HUES6 (cell line): ENCODE data around the gene VMO1.

Experiments
- H3K27ac ChIP-seq: 2 replicates; pipeline ENCODE4 v1.7.0; 2013; ENCODE audit warnings: low read depth, mild to moderate bottlenecking, low read length, inconsistent platforms
- H3K27me3 ChIP-seq: 2 replicates; pipeline ENCODE4 v1.6.1; 2013; ENCODE audit warnings: low read length; ENCODE audit not compliant: control insufficient read depth, insufficient read depth
- H3K36me3 ChIP-seq: 2 replicates; pipeline ENCODE4 v1.6.1; 2013; ENCODE audit warnings: low read length; ENCODE audit not compliant: control insufficient read depth, insufficient read depth
- H3K4me1 ChIP-seq: 2 replicates; pipeline ENCODE4 v1.6.1; 2013; ENCODE audit warnings: low read length; ENCODE audit not compliant: control insufficient read depth, insufficient read depth
- H3K4me3 ChIP-seq: 2 replicates; pipeline ENCODE4 v1.5.1; 2013; ENCODE audit warnings: low read depth, low read length
- H3K9ac ChIP-seq: one replicate; pipeline ENCODE4 v1.6.1; 2013; ENCODE audit warnings: mild to moderate bottlenecking, low read length
- H3K9me3 ChIP-seq: 2 replicates; pipeline ENCODE4 v1.6.1; 2013; ENCODE audit warnings: low read depth, low read length; ENCODE audit not compliant: control insufficient read depth, insufficient read depth

VMO1 gene

DNA sequence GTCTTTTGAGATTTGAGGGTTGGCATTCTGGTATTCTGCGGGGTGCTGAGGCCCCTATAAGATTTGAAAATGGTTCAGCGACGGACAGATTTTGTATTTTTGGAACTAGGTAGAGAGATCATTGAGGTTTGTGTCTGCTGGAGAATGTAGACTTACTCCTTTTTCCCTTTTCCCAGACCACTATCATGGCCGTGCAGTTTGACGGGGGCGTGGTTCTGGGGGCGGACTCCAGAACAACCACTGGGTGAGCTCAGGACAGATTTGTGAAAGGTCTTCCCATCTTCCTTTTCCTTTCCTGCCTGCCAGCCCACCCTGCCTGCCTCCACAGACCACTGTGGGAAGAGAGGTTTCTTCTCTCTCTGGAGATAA lies 10.4 kb upstream of the VMO1 start:
- Histone ChIP-seq H3K36me3 (peaks cover 20% of the 10 kb centered on the region), H3K4me1 (no peaks in the 10 kb centered on the region), H3K9me3 (no peaks in the 10 kb centered on the region), H3K27ac (peak overlapping the region; percentile 69), H3K4me3 (peak overlapping the region; percentile 96), H3K9ac (peak overlapping the region; percentile 95), H3K27me3 (0 out of 2 replicates have a peak, but pooled peaks cover 3% of the 10 kb centered on the region)

DNA sequence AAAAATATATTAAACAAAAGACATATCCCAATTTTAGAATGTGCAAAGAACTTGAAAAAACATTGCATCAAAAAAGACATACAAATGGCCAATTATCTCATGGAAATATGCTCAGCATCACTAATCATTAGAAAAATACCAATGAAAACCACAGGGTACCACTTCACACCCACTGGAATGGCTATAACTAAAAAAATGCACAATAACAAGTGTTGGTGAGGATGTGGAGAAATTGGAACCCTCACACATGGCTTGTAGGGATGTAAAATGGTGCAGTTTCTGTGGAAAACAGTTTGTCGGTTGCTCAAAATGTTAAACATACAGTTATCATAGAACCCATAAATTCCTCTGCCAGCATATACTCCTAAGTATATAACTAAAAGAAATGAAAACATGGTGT lies 9.0 kb upstream of the VMO1 start:
- H3K36me3 ChIP-seq, result peaks cover 20% of the 10 kb centered on the region
- H3K4me3 ChIP-seq, result no peak overlapping the region
- H3K9ac ChIP-seq, result no peak overlapping the region
- no peak overlapping the region for H3K27ac ChIP-seq
- no peaks in the 10 kb centered on the region for H3K4me1 ChIP-seq
- H3K9me3 ChIP-seq, result no peaks in the 10 kb centered on the region
- H3K27me3 ChIP-seq, result peaks cover 16% of the 10 kb centered on the region

DNA sequence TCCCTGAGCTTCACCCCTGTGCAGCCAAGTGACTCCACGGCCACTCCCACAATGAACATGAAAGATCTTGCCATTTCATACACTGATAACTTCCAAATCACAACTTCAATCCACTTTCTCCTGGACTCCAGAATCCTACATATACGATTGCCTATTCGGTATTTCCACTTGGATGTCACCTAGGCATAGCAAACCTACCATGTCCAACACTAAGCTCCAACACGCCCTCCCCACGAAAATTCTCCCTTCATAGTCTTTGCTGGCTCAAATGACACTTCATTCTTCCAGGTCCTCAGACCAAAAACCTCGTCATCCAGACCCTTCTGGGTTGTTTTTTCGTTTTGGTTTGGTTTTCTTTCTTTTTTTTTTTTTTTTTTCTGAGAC lies 4.5 kb upstream of the VMO1 start:
- Histone ChIP-seq H3K9ac (peak overlapping the region; percentile 81), H3K36me3 (no peaks in the 10 kb centered on the region), H3K4me3 (peak overlapping the region; percentile 58), H3K27ac (no peak overlapping the region), H3K27me3 (peaks cover 59% of the 10 kb centered on the region), H3K4me1 (peaks cover 23% of the 10 kb centered on the region), H3K9me3 (no peaks in the 10 kb centered on the region)

DNA sequence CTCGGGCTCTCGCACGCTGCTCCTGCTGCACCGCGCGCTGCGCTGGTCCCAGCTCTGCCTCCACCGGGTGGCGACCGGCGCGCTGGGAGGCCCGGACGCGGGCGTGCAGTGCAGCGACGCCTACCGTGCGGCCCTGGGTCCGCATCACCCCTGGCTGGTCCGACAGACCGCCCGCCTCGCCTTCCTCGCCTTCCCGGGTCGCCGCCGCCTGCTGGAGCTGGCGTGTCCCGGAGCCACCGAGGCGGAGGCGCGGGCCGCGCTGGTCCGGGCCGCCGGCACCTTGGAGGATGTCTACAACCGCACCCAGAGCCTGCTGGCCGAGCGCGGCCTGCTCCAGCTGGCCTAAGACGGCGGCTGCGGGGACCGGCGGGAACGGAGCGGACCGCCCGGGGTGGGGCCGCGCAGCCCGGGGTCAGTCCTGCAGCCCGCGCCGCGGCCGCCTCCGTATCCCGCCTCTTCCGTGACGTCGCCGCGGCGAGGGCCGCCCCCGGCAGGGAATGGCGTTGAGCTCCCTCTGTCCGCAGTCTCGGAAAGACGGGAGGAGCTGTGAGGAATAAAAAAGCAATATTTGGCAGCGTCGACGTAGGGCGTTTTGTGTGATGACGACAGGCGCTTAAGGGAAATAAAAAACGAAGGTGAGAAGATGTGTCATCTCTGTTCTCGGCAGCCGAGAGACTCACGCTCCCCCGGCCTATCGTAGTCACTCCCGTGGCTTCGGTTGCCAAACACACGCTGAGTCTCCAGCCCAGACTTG lies 4.0 kb upstream of the VMO1 start:
- H3K36me3 ChIP-seq, result no peaks in the 10 kb centered on the region
- H3K27me3 ChIP-seq, result peaks cover 65% of the 10 kb centered on the region
- H3K9me3 ChIP-seq, result no peaks in the 10 kb centered on the region
- H3K4me3 ChIP-seq, result peak overlapping the region; percentile 58
- H3K27ac ChIP-seq, result no peak overlapping the region
- H3K9ac ChIP-seq, result peak overlapping the region; percentile 81
- H3K4me1 ChIP-seq, result peaks cover 23% of the 10 kb centered on the region

DNA sequence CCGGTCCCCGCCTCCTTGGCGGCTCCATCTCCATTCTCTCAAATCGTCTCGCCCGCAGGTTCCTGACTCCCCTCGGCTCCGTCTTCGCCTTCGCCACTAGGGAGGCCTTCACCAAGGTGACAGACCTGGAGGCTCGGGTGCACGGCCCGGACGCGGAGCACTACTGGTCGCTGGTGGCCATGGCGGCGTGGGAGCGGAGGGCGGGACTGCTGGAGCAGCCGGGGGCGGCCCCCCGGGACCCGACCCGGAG lies 3.5 kb upstream of the VMO1 start:
- Histone ChIP-seq H3K27me3 (peaks cover 69% of the 10 kb centered on the region), H3K4me3 (peak overlapping the region; percentile 58), H3K36me3 (no peaks in the 10 kb centered on the region), H3K9me3 (no peaks in the 10 kb centered on the region), H3K9ac (peak overlapping the region; percentile 81), H3K4me1 (peaks cover 23% of the 10 kb centered on the region), H3K27ac (no peak overlapping the region)

DNA sequence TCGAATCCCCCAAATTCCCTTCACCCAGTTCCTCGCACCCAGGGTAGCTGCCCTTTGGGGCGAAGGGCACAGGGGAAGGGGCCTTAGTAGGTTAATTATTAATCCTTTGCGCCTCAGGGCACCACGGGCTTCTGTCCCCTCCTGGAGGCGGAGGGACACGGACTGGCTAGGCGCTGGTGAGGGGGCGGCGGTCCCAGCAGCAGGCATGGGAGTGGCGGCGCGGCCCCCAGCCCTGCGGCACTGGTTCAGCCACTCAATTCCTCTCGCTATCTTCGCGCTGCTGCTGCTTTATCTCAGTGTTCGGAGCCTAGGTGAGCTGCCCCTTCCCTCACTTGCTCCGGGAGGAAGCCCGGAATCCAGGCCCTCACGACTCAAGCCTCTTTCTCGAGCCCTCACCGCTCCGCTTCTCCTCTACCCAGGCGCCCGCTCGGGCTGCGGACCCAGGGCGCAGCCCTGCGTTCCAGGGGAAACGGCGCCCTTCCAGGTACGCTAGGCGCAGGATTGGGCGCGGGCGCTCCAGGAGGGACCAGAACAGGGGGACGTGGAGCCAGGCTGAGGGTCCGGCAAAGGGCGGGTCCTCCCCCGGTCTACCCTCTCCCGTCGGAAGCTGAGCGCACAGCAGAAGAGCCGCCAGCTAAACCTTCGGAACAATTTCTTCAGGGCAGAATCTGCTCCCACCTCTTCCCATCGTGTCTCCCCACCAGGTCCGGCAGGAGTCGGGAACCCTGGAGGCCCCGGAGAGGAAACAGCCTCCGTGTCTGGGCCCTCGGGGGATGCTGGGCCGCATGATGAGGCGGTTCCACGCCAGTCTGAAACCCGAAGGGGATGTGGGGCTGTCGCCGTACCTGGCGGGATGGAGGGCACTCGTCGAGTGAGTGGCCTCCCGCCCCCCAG lies 2.9 kb upstream of the VMO1 start, which contains the start of gene GLTPD2:
GLTPD2 (plus strand) TSS at position 158 of the 894 bp plus-strand sequence; CDS start at position 206, 48 bp downstream.
- no peak within 1 kb of the TSS for H3K27ac ChIP-seq

DNA sequence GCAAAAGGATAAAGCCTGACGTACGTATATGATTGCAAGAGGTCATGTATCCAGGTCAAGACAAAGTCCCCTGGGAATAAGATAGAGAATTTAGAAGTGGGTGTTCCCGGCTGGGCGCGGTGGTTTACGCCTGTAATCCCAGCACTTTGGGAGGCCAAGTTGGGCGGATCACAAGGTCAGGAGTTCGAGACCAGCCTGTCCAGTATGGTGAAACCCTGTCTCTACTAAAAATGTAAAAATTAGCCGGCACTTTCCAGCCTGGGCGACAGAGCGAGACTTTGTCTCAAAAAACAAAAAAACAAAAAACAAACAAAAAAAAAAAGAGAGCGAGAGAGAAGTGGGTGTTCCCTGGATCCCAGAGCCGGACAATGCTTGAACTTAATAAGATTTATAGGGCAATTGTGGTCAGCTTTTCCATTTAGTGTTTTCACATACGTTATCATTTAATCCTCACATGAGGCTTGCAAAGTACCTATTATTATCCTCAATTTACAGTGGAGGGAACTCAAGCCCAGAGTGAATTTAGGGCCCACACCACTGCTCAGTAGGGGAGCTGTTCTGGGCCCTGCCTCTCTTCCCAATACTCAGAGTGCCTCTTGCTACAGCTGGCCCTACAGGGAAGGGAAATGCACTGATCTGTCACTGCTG lies 2.1 kb upstream of the VMO1 start:
- H3K9ac ChIP-seq, result peak overlapping the region; percentile 81
- H3K27ac ChIP-seq, result no peak overlapping the region
- peaks cover 83% of the 10 kb centered on the region for H3K27me3 ChIP-seq
- H3K9me3 ChIP-seq, result no peaks in the 10 kb centered on the region
- peak overlapping the region; percentile 58 for H3K4me3 ChIP-seq
- H3K4me1 ChIP-seq, result peaks cover 23% of the 10 kb centered on the region
- no peaks in the 10 kb centered on the region for H3K36me3 ChIP-seq

More for the DNA sequence above, 2.9 kb upstream of the VMO1 start, which contains the start of gene GLTPD2:
- Histone ChIP-seq H3K4me3 (peak within 1 kb of the TSS; percentile 58), H3K9ac (peak within 1 kb of the TSS; percentile 81), H3K9me3 (no peaks in the 10 kb centered on the region), H3K27me3 (peaks cover 75% of the 10 kb centered on the region), H3K4me1 (peaks cover 23% of the 10 kb centered on the region), H3K36me3 (no peaks in the 10 kb centered on the region)

DNA sequence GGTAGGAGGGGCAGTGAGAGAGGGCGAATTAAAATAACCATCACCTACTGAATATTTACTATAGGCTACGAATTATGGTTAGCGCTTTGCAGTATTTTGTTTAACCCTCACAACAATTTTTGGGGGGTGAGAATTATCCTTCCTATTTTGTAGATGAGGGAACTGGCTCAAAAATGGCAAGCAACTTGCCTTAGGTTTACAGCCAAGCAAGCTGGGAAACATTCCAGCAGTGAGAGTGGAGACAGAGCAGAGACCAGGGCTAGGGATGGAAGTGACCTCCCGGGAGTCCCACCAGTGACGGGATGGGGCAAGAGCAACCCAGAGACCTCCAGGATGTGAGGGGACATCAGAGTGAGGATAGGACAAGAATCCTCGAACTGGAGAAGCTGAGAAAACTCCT lies 352 bp upstream of the VMO1 start:
- Histone ChIP-seq H3K9me3 (no peaks in the 10 kb centered on the region), H3K27ac (no peak overlapping the region), H3K36me3 (no peaks in the 10 kb centered on the region), H3K4me3 (peak overlapping the region; percentile 6; the same call in 1 of the 2 replicates), H3K27me3 (peaks cover 92% of the 10 kb centered on the region), H3K9ac (no peak overlapping the region), H3K4me1 (peaks cover 23% of the 10 kb centered on the region)

DNA sequence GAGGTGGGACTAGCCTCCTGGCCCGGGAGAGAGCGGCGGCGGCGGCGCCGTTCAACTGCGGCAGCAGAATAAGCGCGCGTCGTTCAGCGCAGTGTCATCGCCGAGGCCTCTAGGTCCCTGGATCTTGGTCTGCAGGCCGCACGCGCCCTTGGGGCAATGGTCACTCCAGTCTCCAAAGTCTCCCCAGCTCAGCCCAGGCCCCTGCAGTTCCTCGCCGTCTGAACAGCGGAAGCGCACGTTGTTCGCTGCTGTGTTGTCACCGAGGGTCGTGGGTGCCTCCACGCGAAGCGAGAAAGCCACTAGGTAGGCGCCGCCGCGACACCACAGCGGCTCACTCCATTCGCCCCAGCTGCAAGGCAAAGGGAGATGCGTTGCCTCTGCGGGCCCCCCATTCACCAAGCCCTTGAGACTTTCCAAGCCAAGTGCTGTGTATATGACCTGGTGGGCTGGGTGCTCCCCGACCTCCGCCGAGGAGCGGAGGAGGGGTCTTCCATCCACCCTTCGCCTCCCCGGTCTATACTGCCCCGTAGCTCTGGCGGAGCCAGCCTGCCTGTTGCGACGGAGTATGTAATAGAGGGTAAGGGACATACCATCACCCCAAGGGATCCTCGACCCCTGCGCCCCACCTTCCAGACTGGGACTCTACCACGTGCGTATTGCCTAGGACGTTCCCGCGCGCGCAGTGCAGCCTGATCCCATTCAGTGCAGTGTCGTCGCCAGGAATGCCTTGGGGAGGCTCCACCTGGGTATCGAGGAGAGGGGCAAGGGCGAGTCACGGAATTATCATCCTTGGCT lies 656 bp downstream of the VMO1 start:
- peaks cover 23% of the 10 kb centered on the region for H3K4me1 ChIP-seq
- H3K9me3 ChIP-seq, result no peaks in the 10 kb centered on the region
- peak overlapping the region; percentile 4; the same call in 1 of the 2 replicates for H3K4me3 ChIP-seq
- H3K36me3 ChIP-seq, result no peaks in the 10 kb centered on the region
- H3K9ac ChIP-seq, result no peak overlapping the region
- peaks cover 85% of the 10 kb centered on the region for H3K27me3 ChIP-seq
- H3K27ac ChIP-seq, result no peak overlapping the region

DNA sequence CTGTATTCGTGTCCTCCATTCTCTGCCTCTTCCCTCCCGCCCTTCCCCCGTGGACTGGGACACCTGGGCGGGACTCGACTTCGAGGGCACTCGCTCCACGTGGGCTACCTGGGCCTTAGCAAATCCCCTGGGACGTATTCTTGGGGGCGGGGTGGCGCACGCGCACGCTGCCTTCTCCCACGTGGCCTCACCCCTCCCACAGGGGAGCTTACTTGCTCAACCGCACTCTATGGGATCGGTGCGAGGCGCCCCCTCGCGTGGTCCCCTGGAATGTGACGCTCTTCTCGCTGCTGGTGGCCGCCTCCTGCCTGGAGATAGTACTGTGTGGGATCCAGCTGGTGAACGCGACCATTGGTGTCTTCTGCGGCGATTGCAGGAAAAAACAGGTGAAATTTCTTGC lies 3.5 kb downstream of the VMO1 start:
- no peak overlapping the region for H3K9ac ChIP-seq
- H3K4me1 ChIP-seq, result peaks cover 13% of the 10 kb centered on the region
- peaks cover 75% of the 10 kb centered on the region for H3K27me3 ChIP-seq
- no peaks in the 10 kb centered on the region for H3K36me3 ChIP-seq
- H3K9me3 ChIP-seq, result no peaks in the 10 kb centered on the region
- H3K4me3 ChIP-seq, result no peak overlapping the region
- H3K27ac ChIP-seq, result no peak overlapping the region
